Nucleus accumbens (tissue), 56 donors: Measurements from ENCODE around the gene PRDM16.

Experiments used
- DNase-seq, 56 donors: peaks; one replicate each; lab custom pipeline; 2025; lab: John Stamatoyannopoulos, UW

The PRDM16 gene

DNA sequence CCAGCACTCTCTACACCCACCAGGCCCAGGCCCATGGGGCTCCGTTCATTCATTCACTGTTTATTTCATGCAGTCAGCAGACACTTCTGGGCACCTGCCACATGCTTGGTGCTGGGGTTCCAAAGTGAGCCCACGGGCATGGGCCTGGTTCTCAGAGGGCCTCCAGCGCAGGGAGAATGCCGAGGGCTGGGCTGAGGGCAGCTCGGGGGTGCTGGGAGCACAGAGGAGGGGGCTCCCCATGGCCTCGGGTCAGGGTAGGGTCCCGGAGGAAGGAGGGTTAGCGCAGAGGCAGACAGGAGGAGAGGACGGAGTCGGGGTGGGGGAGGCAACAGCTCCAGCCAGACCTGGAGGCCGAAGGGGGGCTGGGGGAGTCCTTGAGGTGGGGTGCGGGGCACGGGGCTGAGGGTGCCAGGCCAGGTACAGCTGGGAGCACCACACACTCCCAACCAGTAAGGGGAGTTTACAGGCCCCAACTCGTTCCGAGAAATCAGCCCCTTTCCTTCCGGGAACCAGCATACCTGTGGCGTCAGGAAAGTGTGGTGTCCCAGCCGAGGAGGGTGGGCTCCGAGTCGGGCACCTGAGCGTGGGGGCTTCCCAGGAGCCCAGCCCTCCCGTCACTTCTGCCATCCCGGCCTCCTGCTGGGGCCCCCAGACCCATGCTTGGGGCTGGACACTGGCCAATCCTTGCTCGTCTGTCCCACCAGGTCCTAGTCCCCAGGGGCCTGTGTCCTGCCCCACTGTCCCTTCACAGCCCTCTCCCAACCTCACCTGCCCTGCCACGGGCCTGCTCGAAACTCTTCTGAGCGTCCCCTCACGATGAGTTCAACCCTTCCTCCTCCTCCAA lies 396.3 kb downstream of the PRDM16 start:
- no peak for DNase-seq

DNA sequence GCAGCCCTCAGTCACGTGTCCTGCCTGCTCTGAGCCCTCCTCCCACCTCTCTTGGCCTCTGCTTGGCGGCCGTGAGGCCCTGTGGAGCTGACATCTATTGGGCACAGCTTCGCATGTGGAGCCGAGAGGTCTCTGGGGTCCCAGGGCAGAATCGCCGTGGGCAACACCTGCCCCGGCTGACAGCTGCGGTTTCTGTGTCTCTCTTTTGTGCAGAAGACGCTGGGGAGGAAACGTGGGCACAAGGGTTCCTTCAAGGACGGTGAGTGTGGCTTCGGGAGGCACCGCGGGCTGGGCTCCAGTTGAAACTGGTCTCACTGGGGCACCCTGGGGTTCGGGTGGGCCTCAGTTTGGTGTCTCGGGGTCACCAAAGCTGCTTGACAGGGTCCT lies 396.9 kb downstream of the PRDM16 start:
- no peak for DNase-seq

DNA sequence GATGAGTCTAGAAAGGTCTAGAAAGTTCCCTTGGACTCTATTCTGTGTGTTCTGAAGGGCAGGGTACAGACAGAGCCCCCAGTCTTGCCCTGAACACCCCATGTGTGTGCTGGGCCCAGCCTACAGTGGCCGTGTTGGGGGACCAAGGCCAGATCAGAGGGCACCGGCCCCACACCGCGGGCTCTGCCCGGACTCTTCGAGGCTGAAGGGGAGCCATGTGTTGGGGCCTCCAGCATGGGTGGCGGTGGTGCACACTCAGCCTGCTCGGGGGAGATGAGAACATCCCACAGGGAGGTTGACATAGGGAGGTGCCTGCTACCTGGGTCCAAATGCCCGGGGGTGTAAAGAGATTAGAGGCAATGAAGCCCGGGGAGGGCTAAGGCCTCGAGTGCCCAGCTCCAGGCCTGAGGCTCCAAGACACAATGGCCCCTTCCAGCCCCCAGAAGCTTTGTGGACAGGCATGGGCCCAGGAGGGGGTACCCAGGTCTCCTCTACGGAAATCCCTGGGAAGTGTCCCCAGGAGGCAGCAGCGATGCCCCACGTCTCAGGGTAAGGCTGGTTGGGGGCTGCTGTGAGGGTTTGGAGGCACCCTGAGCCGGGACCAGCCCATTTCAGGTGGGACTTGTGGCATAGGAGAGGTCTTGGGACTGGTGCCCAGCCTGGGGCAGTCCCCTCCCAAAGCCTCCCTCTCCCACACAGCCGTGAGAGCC lies 397.5 kb downstream of the PRDM16 start:
- no peak for DNase-seq

GRCh38 chr1:3467096-3468036 lies 398.4 kb downstream of the PRDM16 start:
- DNase-seq = no peak

DNA sequence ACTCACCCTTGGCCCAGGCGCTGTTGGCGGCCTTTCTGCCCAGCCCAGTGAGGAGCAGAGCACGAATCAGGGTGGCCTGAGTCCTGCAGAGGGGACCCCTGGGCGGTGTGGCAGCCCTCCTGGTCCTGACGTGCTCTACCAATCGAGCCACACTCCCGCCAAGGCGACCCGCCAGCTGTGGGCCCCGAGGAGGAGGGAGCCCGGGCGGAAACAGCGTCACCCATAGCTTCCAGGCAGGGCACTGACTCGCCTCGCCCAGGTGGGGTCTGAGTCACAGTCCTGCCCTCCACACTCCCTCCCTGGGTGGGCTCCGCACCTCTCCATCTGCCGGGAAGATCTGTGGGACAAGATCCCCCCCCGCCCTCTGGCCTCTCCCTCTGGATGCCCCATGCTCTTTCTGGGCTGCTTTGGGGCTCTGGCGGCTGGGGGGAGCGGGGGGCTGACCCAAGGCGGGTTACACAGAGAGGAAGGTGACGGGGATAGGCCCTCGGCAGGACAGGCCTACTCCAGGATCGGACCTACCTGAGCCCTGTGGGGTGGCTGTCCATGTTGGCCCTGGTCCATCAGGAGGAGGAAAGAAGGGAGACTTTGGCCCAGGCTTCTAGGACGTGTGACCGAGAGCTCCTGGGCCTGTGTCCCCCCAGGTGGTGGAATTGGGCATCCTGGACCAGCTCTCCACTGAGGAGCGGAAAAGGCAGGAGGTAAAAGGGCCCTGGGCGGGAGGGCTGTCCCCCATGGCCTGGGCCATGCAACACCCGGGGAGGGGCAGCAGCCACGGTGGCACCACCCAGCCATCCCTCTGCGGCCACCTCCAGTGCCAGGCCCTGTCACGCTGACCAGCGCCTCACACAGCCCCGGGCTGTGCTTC lies 399.5 kb downstream of the PRDM16 start:
- DNase-seq = no peak

- no peak for DNase-seq
These were observed 400.3 kb downstream of the PRDM16 start for GRCh38 chr1:3469104-3469848.

DNA sequence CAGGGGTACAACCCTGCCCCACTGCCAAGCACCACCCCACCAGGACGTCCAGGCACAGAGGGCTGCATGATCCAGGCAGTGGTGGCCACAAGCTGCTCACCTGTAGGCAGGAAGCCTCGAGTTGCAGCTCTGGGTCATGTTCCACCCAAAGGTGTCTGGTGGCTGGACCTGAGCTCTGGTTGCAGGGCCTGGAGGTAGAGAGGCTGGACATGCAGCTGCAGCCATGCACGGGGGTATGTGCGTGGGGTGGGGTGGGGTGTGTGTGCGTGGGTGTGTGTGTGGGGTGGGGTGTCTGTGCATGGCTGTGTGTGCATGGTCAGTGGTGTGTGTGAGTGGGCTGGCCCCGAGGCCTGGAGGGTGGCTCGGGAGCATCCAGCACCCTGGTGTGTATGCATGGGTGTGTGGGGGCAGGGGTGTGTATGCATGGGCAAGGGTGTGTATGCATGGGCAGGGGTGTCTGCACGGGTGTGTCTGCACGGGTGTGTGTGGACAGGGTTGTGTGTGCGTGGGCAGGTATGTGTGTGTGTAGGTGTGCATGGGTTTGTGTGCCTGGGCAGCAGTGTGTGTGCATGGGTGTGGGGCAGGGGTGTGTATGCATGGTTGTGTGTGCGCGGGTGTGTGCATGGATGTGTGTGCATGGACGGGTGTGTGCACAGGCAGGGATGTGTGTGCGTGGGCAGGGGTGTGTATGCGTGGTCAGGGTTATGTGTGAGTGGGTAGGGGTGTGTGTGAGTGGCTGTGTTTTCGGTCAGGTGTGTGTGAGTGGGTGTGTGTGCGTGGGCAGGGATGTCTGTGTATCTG lies 401.0 kb downstream of the PRDM16 start:
- DNase-seq = peak in 1 of 56 donors; percentile 70

GRCh38 chr1:3470650-3471355 lies 401.8 kb downstream of the PRDM16 start:
- DNase-seq = peak in 1 of 56 donors; percentile 78

DNA sequence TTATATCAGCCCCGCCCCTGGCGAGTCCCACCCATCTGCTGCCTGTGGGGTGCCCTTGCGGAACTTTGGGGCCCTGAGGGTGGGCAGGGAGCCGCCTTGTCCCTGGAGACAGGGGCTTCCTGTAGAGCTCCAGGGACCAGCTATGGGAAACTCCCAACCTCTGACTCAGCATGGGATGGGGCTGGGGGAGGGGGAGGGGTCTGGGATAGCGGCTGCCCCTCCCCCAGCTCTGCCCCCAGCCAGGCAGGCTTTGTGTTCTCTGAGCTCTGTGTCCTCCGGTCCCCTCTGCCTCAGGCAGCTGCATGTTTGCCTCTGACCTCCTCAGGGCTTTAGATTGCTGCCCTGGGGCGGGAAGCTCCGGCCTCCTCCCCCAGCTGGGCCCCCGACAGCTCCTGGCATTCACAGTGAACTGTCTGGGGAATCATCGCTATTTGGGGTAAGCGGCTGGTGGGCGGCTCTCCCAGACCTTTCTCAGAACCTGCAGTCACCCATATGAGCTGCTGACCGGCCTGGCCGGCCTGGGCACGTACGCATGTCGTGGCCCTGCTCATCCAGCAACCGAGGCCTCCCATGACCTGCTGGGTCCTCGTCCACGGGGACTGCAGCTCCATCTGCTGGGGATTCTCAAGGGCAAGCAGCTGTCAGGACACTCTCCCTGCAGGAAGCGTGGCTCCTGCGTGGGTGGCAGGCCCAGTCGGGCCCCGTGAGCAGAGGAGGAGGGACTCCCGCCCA lies 402.5 kb downstream of the PRDM16 start:
- DNase-seq = peak in 14 of 56 donors; percentile 13 to 47 (median 30)

GRCh38 chr1:3472088-3472850 lies 403.3 kb downstream of the PRDM16 start:
- no peak for DNase-seq

- DNase-seq = no peak
These were observed 403.9 kb downstream of the PRDM16 start for GRCh38 chr1:3472906-3473305.

GRCh38 chr1:3473381-3473844 lies 404.4 kb downstream of the PRDM16 start:
- DNase-seq = peak in 6 of 56 donors; percentile 16 to 38 (median 32)

GRCh38 chr1:3474016-3474415 lies 405.0 kb downstream of the PRDM16 start:
- DNase-seq = no peak

- no peak for DNase-seq
These were observed 405.4 kb downstream of the PRDM16 start for GRCh38 chr1:3474421-3474820.

DNA sequence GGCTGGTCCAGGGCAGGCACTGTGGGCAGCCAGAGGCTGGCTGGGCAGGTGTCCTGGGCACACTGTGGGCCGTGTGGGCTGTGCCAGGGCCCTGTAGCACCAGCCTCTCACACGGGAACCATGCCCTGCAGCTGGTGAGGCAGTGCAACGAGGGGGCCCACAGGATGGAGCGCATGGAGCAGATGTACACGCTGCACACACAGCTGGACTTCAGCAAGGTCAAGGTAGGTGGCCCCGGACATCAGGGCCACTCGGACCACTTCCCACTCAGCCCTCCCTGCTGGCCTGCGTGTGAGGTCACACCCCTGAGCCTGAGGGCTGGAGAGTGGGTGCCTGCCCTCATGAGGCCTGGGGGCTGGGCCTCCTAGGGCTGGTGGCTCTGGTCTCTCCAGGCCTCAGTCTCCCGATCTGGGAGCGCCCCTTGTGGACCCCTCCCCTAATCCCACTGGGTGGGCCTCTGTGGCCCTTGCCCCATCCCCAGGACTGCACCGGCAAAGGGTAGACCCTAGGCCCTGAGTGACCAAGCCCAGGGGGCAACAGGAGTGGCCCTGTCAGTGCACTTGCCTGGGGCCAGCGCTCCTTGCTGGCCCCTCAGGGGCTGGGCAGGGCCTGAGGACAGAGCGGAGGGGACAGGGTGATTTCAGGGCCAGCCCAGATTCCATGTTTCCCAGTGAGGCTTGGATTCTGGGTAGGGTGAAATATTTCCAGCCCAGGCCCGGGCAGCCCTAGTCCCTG lies 407.0 kb downstream of the PRDM16 start:
- DNase-seq = no peak
